Panc1 (cell line): Measurements from ENCODE around the gene DAPK1.

ENCODE experiments used
- POLR2AphosphoS5 ChIP-seq: IDR thresholded peaks from 2 replicates; pipeline ENCODE4 v1.6.1; 2012; ENCODE audit warnings: mild to moderate bottlenecking, low read depth, low read length, moderate library complexity
- TF ChIP-seq, protein P1 (sequence below): fragments of 450-650 bp; IDR thresholded peaks from 2 replicates; pipeline ENCODE4 v1.5.1; 2017; ENCODE audit warnings: mild to moderate bottlenecking

GRCh38 chr9:87630266-87630665 lies 132.6 kb downstream of the DAPK1 start:
- TF ChIP-seq, protein P1, sequence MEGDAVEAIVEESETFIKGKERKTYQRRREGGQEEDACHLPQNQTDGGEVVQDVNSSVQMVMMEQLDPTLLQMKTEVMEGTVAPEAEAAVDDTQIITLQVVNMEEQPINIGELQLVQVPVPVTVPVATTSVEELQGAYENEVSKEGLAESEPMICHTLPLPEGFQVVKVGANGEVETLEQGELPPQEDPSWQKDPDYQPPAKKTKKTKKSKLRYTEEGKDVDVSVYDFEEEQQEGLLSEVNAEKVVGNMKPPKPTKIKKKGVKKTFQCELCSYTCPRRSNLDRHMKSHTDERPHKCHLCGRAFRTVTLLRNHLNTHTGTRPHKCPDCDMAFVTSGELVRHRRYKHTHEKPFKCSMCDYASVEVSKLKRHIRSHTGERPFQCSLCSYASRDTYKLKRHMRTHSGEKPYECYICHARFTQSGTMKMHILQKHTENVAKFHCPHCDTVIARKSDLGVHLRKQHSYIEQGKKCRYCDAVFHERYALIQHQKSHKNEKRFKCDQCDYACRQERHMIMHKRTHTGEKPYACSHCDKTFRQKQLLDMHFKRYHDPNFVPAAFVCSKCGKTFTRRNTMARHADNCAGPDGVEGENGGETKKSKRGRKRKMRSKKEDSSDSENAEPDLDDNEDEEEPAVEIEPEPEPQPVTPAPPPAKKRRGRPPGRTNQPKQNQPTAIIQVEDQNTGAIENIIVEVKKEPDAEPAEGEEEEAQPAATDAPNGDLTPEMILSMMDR, result no peak
- TF ChIP-seq POLR2AphosphoS5, result no peak
